WTC11 (cell line): ENCODE results near the gene ABLIM2. TPM values are rescaled to one million over a fixed set of nuclear protein-coding genes. Genes with fewer than 3 reads are reported as not detected.

ENCODE experiments used
- ATAC-seq: fragments of 200-7000 bp; cut with Tn5 transposase; 2 replicates; pipeline ENCODE4 v1.10.0; 2021; ENCODE audit warnings: mild to moderate bottlenecking, moderate library complexity
- CTCF ChIA-PET: fragments of 300-600 bp; sonication (Branson Sonifier 250); formaldehyde crosslinking; loops from one replicate; lab custom pipeline; 2021; ENCODE audit warnings: antibody characterized with exemption; lab: Charles Lee
- POLR2A ChIA-PET: fragments of 350-600 bp; sonication (Branson Sonifier 250); formaldehyde crosslinking; loops from one replicate; lab custom pipeline; 2021; ENCODE audit warnings: antibody characterized with exemption; lab: Charles Lee
- DNase-seq: peaks from one replicate; pipeline ENCODE4 v3.0.0; 2021; ENCODE audit warnings: low spot score
- H3K27ac Mint-ChIP-seq: 2 replicates; pipeline ENCODE4 v1.8.0; 2021; ENCODE audit warnings: mixed read lengths
- H3K27me3 Mint-ChIP-seq: 2 replicates; pipeline ENCODE4 v1.8.0; 2021; ENCODE audit warnings: low read depth, mild to moderate bottlenecking, moderate library complexity, mixed read lengths
- H3K36me3 Mint-ChIP-seq: 2 replicates; pipeline ENCODE4 v1.8.0; 2021; ENCODE audit warnings: mixed read lengths
- H3K4me1 Mint-ChIP-seq: 2 replicates; pipeline ENCODE4 v1.8.0; 2022; ENCODE audit warnings: mixed read lengths
- H3K4me3 Mint-ChIP-seq: 2 replicates; pipeline ENCODE4 v1.8.0; 2021; ENCODE audit warnings: mild to moderate bottlenecking, moderate library complexity, mixed read lengths
- H3K9me3 Mint-ChIP-seq: 2 replicates; pipeline ENCODE4 v1.8.0; 2021; ENCODE audit warnings: mixed read lengths
- AR ChIP-seq: fragments of 250-450 bp; sonication (Bioruptor Pico); IDR thresholded peaks from 2 replicates; pipeline ENCODE4 v1.9.0; 2021; ENCODE audit warnings: mild to moderate bottlenecking
- ARID4B ChIP-seq: sonication (generic); formaldehyde crosslinking; IDR thresholded peaks from 2 replicates; pipeline ENCODE4 v1.8.0; 2023; ENCODE audit warnings: missing genetic modification reagents, mild to moderate bottlenecking, borderline replicate concordance
- ATF6 ChIP-seq: sonication (generic); formaldehyde crosslinking; IDR thresholded peaks from 2 replicates; pipeline ENCODE4 v1.8.1; 2023; ENCODE audit warnings: mild to moderate bottlenecking, missing genetic modification reagents
- E2F1 ChIP-seq: sonication (generic); formaldehyde crosslinking; IDR thresholded peaks from 2 replicates; pipeline ENCODE4 v1.8.0; 2022; ENCODE audit warnings: mild to moderate bottlenecking, missing genetic modification reagents
- ETV6 ChIP-seq: sonication (generic); formaldehyde crosslinking; IDR thresholded peaks from 2 replicates; pipeline ENCODE4 v1.8.1; 2022; ENCODE audit warnings: mild to moderate bottlenecking, missing genetic modification reagents
- FOXJ3 ChIP-seq: sonication (generic); formaldehyde crosslinking; IDR thresholded peaks from 2 replicates; pipeline ENCODE4 v1.9.0; 2021; ENCODE audit warnings: missing genetic modification reagents, mild to moderate bottlenecking, borderline replicate concordance
- FOXK1 ChIP-seq: sonication (generic); formaldehyde crosslinking; IDR thresholded peaks from 2 replicates; pipeline ENCODE4 v1.8.0; 2022; ENCODE audit warnings: mild to moderate bottlenecking, moderate library complexity, missing genetic modification reagents
- FOXP4 ChIP-seq: sonication (generic); formaldehyde crosslinking; IDR thresholded peaks from 2 replicates; pipeline ENCODE4 v1.8.0; 2022; ENCODE audit warnings: mild to moderate bottlenecking, missing genetic modification reagents
- GTF2I ChIP-seq: fragments of 250-450 bp; sonication (Bioruptor Pico); conservative IDR thresholded peaks from 2 replicates; pipeline ENCODE4 v1.4.0; 2021; ENCODE audit warnings: mild to moderate bottlenecking
- JAZF1 ChIP-seq: fragments of 250-450 bp; sonication (Bioruptor Pico); IDR thresholded peaks from 2 replicates; pipeline ENCODE4 v1.9.0; 2021; ENCODE audit warnings: moderate library complexity, mild to moderate bottlenecking, inconsistent platforms
- JUN ChIP-seq: sonication (generic); formaldehyde crosslinking; IDR thresholded peaks from 2 replicates; pipeline ENCODE4 v1.8.0; 2023; ENCODE audit warnings: mild to moderate bottlenecking, missing genetic modification reagents
- NFE2L1 ChIP-seq: sonication (generic); formaldehyde crosslinking; IDR thresholded peaks from 2 replicates; pipeline ENCODE4 v1.8.1; 2023; ENCODE audit warnings: missing genetic modification reagents
- SMAD4 ChIP-seq: sonication (generic); formaldehyde crosslinking; IDR thresholded peaks from 2 replicates; pipeline ENCODE4 v1.8.0; 2022; ENCODE audit warnings: mild to moderate bottlenecking, missing genetic modification reagents
- SOX15 ChIP-seq: fragments of 250-450 bp; sonication (Bioruptor Pico); IDR thresholded peaks from 2 replicates; pipeline ENCODE4 v1.9.0; 2021; ENCODE audit warnings: mild to moderate bottlenecking
- ZBTB21 ChIP-seq: sonication (generic); formaldehyde crosslinking; IDR thresholded peaks from 2 replicates; pipeline ENCODE4 v1.8.1; 2023; ENCODE audit warnings: mild to moderate bottlenecking, missing genetic modification reagents, borderline replicate concordance
- ZNF263 ChIP-seq: sonication (generic); formaldehyde crosslinking; IDR thresholded peaks from 2 replicates; pipeline ENCODE4 v1.8.1; 2022; ENCODE audit warnings: low read depth, mild to moderate bottlenecking, moderate library complexity, missing genetic modification reagents
- ZNF317 ChIP-seq: sonication (generic); formaldehyde crosslinking; IDR thresholded peaks from 2 replicates; pipeline ENCODE4 v1.8.1; 2023; ENCODE audit warnings: low read depth, mild to moderate bottlenecking, moderate library complexity, missing genetic modification reagents, borderline replicate concordance
- ZNF532 ChIP-seq: fragments of 250-450 bp; sonication (Bioruptor Pico); IDR thresholded peaks from 2 replicates; pipeline ENCODE4 v1.9.0; 2021; ENCODE audit warnings: mild to moderate bottlenecking, borderline replicate concordance
- total RNA-seq: library from RNA; stranded (reverse); gene quantifications from 3 replicates; pipeline ENCODE4 v1.2.3, GENCODE V29; 2021

ABLIM2 gene
- total RNA-seq, 1 experiment from 2014 or later: 2.6 TPM

GRCh38 chr4:7947927-7948326 is 210.7 kb downstream of the ABLIM2 start (continued):
- TF ChIP-seq GTF2I: no peak
- TF ChIP-seq FOXP4: no peak
- TF ChIP-seq AR (CRISPR knock-in tag): no peak
- TF ChIP-seq SMAD4 (CRISPR knock-in tag): no peak
- no peak for TF ChIP-seq JAZF1 (CRISPR knock-in tag)
- no peak for TF ChIP-seq FOXJ3
- no peak for TF ChIP-seq SOX15 (CRISPR knock-in tag)

- DNase-seq (no peak), ATAC-seq (no peak)
- H3K4me3 Mint-ChIP-seq: no peak overlapping the region
- no peaks in the 10 kb centered on the region for H3K36me3 Mint-ChIP-seq
- no peak overlapping the region for H3K27ac Mint-ChIP-seq
- POLR2A ChIA-PET: no interaction called here
- peaks cover 21% of the 10 kb centered on the region for H3K4me1 Mint-ChIP-seq
- CTCF ChIA-PET: interaction anchor here (0.6 to 1.5 kb wide), 5 partner anchors 13 to 144 kb away, joined by 3 to 8 read pairs (median 4); no protein-coding TSS in a partner anchor
- peaks cover 4% of the 10 kb centered on the region; the same call in 1 of the 2 replicates for H3K9me3 Mint-ChIP-seq
- peaks cover 5% of the 10 kb centered on the region for H3K27me3 Mint-ChIP-seq
- TF ChIP-seq E2F1 (CRISPR knock-in tag): no peak
- TF ChIP-seq ZNF317 (CRISPR knock-in tag): no peak
- no peak for TF ChIP-seq ZNF263
- TF ChIP-seq NFE2L1 (CRISPR knock-in tag): no peak
- no peak for TF ChIP-seq ARID4B (CRISPR knock-in tag)
- TF ChIP-seq ETV6 (CRISPR knock-in tag): no peak
- TF ChIP-seq FOXK1 (CRISPR knock-in tag): no peak
- TF ChIP-seq ZBTB21: no peak
- no peak for TF ChIP-seq ATF6
- TF ChIP-seq JUN: no peak
- no peak for TF ChIP-seq ZNF532 (CRISPR knock-in tag)
Observed at GRCh38 chr4:7945709-7946380, 212.8 kb downstream of the ABLIM2 start.
